Kidney capillary endothelial cell (primary cell): ENCODE data around the gene BAIAP2.

ENCODE experiments used
- DNase-seq: peaks from one replicate; pipeline ENCODE4 v3.0.0-alpha.2; 2018; ENCODE audit warnings: low spot score

The BAIAP2 gene

GRCh38 chr17:81110488-81111040, 75.6 kb downstream of the BAIAP2 start:
- no peak for DNase-seq

GRCh38 chr17:81111066-81111465, 76.1 kb downstream of the BAIAP2 start:
- no peak for DNase-seq

GRCh38 chr17:81112450-81112849, 77.5 kb downstream of the BAIAP2 start:
- no peak for DNase-seq

- DNase-seq: no peak
Observed at GRCh38 chr17:81113158-81113724, 78.3 kb downstream of the BAIAP2 start.

- no peak for DNase-seq
Observed at GRCh38 chr17:81114351-81115093, 79.6 kb downstream of the BAIAP2 start.

GRCh38 chr17:81115219-81115618, 80.3 kb downstream of the BAIAP2 start:
- DNase-seq: no peak

GRCh38 chr17:81115749-81116464, 81.0 kb downstream of the BAIAP2 start:
- DNase-seq: no peak

- no peak for DNase-seq
Observed at GRCh38 chr17:81116704-81117103, 81.8 kb downstream of the BAIAP2 start.

- no peak for DNase-seq
Observed at GRCh38 chr17:81117672-81118198, 82.8 kb downstream of the BAIAP2 start.

GRCh38 chr17:81118308-81119221, 83.6 kb downstream of the BAIAP2 start:
- DNase-seq: no peak

GRCh38 chr17:81119223-81120148, 84.5 kb downstream of the BAIAP2 start:
- DNase-seq: peak; percentile 96

GRCh38 chr17:81120149-81120484, 85.2 kb downstream of the BAIAP2 start:
- no peak for DNase-seq

GRCh38 chr17:81120695-81121621, 86.0 kb downstream of the BAIAP2 start:
- no peak for DNase-seq

- no peak for DNase-seq
Observed at GRCh38 chr17:81121841-81122733, 87.1 kb downstream of the BAIAP2 start.

GRCh38 chr17:81123052-81124048, 88.4 kb downstream of the BAIAP2 start:
- DNase-seq: no peak

GRCh38 chr17:81124377-81124776, 89.4 kb downstream of the BAIAP2 start:
- DNase-seq: no peak

GRCh38 chr17:81125573-81126081, 90.7 kb downstream of the BAIAP2 start:
- DNase-seq: no peak
